Hepatic stellate cell (primary cell): Measurements from ENCODE around the gene ABLIM2.

Experiments used
- DNase-seq: peaks from one replicate; pipeline ENCODE4 v3.0.0; 2011; ENCODE audit warnings: low spot score

ABLIM2 gene

DNA sequence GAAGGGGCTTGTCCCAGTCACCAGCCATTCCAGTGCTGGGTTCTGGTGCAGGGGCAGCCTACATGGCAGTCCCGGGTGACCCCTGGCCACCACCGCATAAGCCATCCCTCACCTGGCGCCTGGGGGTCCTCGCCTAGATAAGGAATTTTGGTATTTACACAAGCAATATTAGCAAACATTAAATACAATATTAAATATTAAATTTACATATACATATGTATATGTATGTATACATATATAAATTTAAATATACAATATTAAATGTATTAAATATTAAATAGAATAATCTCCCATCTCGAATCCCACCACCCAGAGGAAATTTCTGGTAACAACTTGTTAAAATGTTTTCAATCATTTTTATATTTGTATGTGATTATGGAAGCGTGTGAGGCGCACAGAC, 114.4 kb downstream of the ABLIM2 start:
- DNase-seq: no peak

GRCh38 chr4:8043596-8043995, 115.0 kb downstream of the ABLIM2 start:
- DNase-seq: no peak

GRCh38 chr4:8041868-8042267, 116.7 kb downstream of the ABLIM2 start:
- DNase-seq: no peak

DNA sequence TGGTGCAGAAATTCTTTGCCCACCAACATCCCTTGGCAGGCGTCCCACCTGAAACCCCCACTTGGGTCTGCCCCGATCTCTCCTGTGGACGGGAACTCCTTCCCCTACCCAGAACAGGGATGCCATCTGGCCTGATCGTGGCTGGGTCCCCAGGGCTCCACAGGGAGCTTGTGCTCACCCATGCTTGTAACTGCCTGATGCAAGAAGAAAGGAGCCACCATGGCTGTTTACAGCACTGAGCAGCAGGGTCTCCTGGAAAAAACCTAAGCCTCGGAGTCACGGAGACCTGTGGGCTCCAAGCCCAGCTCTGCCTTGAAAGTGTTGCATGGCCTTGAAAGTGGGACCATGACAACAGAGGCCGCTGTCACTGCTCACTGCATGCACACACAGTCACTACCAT, 117.4 kb downstream of the ABLIM2 start:
- no peak for DNase-seq

- DNase-seq: no peak
These were observed 118.0 kb downstream of the ABLIM2 start for GRCh38 chr4:8040607-8041006.

- DNase-seq: no peak
These were observed 118.8 kb downstream of the ABLIM2 start for GRCh38 chr4:8039853-8040252.

DNA sequence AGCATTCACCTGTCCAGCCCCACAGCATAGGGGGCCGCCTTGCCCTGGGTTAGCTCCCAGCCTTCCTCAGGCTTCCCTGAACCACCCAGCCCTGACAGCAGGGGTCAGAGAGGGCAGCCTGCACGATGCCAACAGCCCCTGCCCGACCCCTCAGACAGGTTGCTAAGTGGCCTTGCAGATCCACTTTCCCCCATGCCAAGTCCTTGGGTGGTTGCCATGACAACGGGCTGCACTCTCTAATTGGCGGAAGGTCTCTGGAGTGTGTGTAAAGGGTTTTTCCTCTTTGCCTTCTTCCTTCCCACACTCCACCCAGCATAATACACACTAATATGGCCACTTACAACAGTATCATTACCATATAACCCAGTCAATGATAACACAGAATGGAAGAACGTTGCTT, 119.3 kb downstream of the ABLIM2 start:
- DNase-seq: no peak

DNA sequence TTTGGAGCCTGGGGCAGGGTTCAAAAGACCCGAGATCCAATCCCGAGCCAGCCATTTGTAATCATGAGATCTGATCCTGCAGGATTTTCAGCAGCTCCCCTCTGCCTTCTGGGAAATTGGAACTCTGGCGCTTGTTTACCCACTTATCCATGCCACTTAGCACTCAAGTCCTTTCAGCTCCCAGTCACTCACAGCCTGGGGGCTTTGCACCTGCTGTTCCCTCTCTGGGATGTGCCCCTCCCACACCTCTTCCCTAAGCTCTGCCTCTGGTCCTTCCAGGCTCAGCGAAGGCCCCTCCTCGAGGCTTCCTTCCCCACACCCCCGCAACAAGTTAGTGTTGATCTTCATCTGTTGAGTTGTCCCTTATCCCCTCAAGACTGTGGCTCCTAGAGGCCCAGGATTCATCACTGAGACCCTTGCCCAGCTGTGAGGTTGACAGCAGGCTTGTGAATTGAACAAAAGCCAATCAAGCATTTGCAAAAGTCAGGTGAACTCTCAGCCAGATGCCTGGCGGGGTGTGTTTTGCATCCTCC, 119.8 kb downstream of the ABLIM2 start:
- no peak for DNase-seq

- DNase-seq: no peak
These were observed 120.5 kb downstream of the ABLIM2 start for GRCh38 chr4:8038083-8038482.

DNA sequence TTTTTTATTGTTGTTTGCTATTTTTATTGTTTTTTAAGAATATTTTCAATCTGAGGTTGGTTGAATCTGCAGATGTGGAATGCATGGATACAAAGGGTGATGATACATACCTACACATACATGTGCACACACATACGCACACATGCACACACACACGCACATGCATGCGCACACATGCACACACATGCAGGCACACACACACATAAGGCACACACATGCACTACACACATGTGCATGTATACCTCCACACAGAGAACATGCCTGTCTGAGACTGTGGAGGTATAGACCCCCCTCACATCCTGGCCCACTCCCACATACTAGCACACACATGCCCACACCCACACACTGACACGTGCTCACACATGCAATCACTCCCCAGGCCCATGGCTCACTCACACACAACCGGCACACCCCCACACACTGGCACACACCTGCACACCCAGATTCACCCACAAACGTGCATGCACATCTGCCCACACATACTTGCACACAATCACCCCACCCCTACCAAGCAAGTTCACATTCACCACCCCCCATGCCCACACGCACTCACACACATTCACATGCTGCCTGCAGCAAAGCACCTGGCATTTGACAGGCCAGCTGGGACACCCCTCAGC, 121.4 kb downstream of the ABLIM2 start:
- no peak for DNase-seq

DNA sequence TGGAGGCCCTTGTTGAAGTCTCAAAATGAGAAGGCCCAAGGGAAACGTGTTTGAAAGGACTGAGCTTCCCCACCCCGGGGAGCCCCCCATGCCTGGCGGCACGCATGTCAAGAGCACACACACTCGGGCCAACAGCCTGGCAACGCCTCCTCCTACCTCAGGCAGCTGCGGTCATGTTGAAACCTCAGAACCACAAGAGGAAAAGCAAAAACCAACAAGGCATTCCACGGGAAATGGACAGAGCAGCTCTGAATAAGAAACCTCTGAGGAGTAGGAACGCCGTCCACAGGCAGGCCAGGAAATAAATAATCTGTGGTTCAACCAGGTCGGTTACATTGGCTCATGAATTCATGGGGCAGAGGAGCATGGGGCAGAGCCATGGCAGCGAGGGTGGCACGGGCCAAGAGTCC, 123.2 kb downstream of the ABLIM2 start:
- no peak for DNase-seq

GRCh38 chr4:8033829-8034528, 124.6 kb downstream of the ABLIM2 start:
- DNase-seq: no peak

DNA sequence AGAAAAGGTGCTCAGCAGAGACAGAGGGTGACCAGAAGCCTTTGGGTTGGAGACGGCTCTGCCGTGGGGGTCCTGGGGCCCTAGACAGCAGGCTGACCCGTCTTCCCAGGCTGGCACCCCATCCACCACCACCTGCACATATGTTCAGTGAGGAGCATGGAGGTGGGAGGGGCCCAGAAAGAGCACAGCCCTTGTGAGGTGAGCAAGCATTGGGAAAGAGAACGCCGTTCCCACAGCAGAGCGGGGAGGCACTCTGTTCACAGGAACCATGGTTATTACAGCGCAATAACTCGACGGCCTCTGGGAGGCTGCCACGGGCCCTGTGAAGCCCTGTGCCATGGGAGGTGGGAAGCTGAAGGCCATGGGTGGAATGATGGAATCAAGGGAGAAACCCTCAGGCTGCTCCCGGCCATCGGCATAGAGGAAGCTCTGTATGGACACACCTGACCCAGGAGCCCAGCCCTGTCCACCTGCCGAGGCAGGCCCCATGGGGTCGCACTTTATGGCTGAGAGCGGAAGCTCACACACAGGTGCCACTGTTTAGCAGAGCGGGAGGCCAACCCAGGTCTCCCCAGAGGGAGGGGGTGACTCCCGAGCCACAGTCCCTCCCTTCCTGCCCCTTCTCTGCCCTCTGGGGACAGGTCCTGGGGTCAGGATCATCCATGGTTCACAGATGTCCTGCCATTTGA, 125.4 kb downstream of the ABLIM2 start:
- DNase-seq: no peak

- no peak for DNase-seq
These were observed 126.2 kb downstream of the ABLIM2 start for GRCh38 chr4:8032381-8032780.

GRCh38 chr4:8030121-8030781, 128.4 kb downstream of the ABLIM2 start:
- DNase-seq: no peak

GRCh38 chr4:8029689-8030088, 128.9 kb downstream of the ABLIM2 start:
- no peak for DNase-seq

GRCh38 chr4:8028884-8029568, 129.6 kb downstream of the ABLIM2 start:
- no peak for DNase-seq

- DNase-seq: no peak
These were observed 130.2 kb downstream of the ABLIM2 start for GRCh38 chr4:8028368-8028767.

GRCh38 chr4:8026453-8026852, 132.2 kb downstream of the ABLIM2 start:
- no peak for DNase-seq

DNA sequence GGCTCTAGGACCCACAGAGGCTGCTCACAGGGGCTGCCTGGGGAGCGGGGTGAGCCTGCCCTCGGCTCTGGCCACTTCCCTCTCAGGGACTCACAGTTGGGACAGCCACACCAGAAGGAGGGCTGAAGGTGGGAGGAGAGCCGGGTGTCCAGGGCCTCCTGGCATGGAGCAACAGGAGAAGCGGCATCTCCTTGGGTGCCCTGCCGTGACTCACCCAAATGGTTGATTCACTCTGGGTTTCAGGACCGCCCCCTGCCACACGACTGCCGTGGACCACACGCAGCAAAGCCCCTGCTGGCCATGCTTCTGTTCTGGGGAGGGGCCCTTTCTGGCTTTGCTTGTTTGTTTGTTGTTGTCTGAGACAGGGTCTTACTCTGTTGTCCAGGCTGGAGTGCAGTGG, 132.9 kb downstream of the ABLIM2 start:
- DNase-seq: no peak

GRCh38 chr4:8024073-8024786, 134.4 kb downstream of the ABLIM2 start:
- DNase-seq: no peak

- no peak for DNase-seq
These were observed 134.9 kb downstream of the ABLIM2 start for GRCh38 chr4:8023696-8024033.
